ENCODE data around the gene VANGL1. TPM values are rescaled to one million over a fixed set of nuclear protein-coding genes. Genes with fewer than 3 reads are reported as not detected.

Gene VANGL1
- total RNA-seq, 4 donors from 2014 or later: 6.3 to 11.7 (median 8.1) TPM

- intact Hi-C loops (cut with DNase I): loop anchor here (2.0 to 10.0 kb wide), 3 partner anchors 128 to 611 kb away; no protein-coding TSS in a partner anchor
- no peak overlapping the region for H3K27ac ChIP-seq (replicated peaks in 1 of 4)
- TF ChIP-seq CTCF (IDR thresholded peaks at IDR 0.05): peak; percentile 86 to 93 (median 87)
- TF ChIP-seq POLR2AphosphoS5 (IDR thresholded peaks at IDR 0.05): peak in 1 of 2 donors; percentile 41
- TF ChIP-seq EP300 (IDR thresholded peaks at IDR 0.05): no peak
- no peaks in the 10 kb centered on the region for H3K27me3 ChIP-seq
- no peaks in the 10 kb centered on the region for H3K9me3 ChIP-seq
- WGBS: 85% methylated on average over 9 of the region's 12 CpGs
- no peaks in the 10 kb centered on the region for H3K36me3 ChIP-seq
- no peak for DNase-seq (ENCODE audit: extremely low spot score)
- no peak overlapping the region for H3K4me3 ChIP-seq
- H3K4me1 ChIP-seq: peaks cover 4 to 14% (median 6%) of the 10 kb centered on the region in 4 donors
These were observed 46.3 kb upstream of the VANGL1 start for GRCh38 chr1:115595279-115596079.

DNA sequence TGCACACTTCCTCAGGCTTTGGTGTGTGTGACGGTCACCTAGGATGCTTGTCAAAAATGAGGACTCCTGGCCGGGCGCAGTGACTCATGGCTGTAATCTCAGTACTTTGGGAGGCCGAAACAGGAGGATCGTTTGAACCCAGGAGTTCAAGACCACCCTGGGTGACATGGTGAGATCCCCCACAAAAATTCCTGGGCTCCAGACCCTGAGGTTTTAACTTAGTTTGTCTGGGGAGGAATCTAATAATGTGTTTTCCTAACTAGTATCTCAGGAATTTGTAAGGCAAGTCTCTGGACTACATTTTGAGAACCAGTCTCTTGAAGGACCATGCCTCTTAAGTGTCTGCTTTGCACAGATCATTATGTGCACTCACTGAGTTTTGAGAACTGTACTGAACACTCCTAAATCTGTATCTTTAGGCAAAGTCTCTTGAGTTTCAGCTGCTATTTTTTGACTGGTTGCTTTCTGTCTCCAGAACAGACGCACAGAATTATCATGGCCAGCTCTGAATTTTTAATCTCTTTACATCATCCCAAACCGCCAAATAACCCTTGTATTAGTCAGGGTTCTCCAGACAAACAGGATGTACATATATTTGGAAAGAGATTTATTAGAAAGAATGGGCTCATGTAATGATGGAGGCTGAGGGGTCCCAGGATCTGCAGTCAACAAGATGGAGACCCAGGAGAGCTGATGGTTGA lies 45.5 kb upstream of the VANGL1 start:
- Histone ChIP-seq H3K27me3 (no peaks in the 10 kb centered on the region), H3K4me1 (peaks cover 4 to 14% (median 6%) of the 10 kb centered on the region in 4 donors), H3K36me3 (no peaks in the 10 kb centered on the region), H3K9me3 (no peaks in the 10 kb centered on the region), H3K27ac (replicated peaks in 1 of 4) (no peak overlapping the region), H3K4me3 (no peak overlapping the region)
- no peak for DNase-seq (ENCODE audit: extremely low spot score)
- intact Hi-C loops (cut with DNase I): loop anchor here (2.0 to 10.0 kb wide), 3 partner anchors 129 to 611 kb away; no protein-coding TSS in a partner anchor
- TF ChIP-seq CTCF (IDR thresholded peaks at IDR 0.05): peak in 1 of 3 experiments; percentile 20
- no peak for TF ChIP-seq POLR2A (IDR thresholded peaks at IDR 0.05; ENCODE audit: low read depth)
- WGBS: 96% methylated on average over 2 of the region's 7 CpGs

- H3K4me1 ChIP-seq: peaks cover 0 to 5% (median 1%) of the 10 kb centered on the region in 4 donors
- peaks cover 0 to 4% (median 0%) of the 10 kb centered on the region in 4 donors for H3K9me3 ChIP-seq
- intact Hi-C loops (cut with DNase I): no loop called here
- no peak overlapping the region for H3K27ac ChIP-seq (replicated peaks in 1 of 4)
- TF ChIP-seq POLR2AphosphoS5 (IDR thresholded peaks at IDR 0.05) (no peak), EP300 (IDR thresholded peaks at IDR 0.05) (no peak), POLR2A (IDR thresholded peaks at IDR 0.05; ENCODE audit: low read depth) (no peak), CTCF (IDR thresholded peaks at IDR 0.05) (no peak)
- WGBS: 87% methylated on average over 3 of the region's 3 CpGs
- no peaks in the 10 kb centered on the region for H3K36me3 ChIP-seq
- no peak for DNase-seq (ENCODE audit: extremely low spot score)
- H3K27me3 ChIP-seq: no peaks in the 10 kb centered on the region
- H3K4me3 ChIP-seq: no peak overlapping the region
These were observed 37.3 kb upstream of the VANGL1 start for GRCh38 chr1:115604508-115604907.

DNA sequence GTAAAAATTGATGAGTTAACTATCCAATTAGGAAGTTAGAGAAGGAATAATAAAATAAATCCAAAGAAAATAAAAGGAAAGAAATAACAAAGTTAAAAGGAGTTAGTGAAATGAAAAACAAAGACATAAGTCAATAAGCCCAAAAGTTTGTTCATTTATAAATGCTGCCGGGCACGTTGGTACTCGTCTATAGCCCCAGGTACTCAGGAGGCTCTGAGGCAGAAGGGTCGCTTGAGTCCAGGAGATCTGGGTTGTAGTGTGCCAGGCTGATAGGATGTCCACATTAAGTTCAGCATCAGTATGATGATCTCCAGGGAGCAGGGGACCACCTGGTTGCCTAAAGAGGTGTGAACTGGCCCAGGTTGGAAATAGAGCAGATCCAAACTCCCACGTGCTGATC lies 35.5 kb upstream of the VANGL1 start:
- H3K27me3 ChIP-seq: no peaks in the 10 kb centered on the region

More for the DNA sequence above, 35.5 kb upstream of the VANGL1 start:
- no peaks in the 10 kb centered on the region for H3K36me3 ChIP-seq
- DNase-seq (ENCODE audit: extremely low spot score): no peak
- no peak overlapping the region for H3K4me3 ChIP-seq
- peaks cover 0 to 5% (median 1%) of the 10 kb centered on the region in 4 donors for H3K4me1 ChIP-seq
- intact Hi-C loops (cut with DNase I): loop anchor here (5.0 kb wide), 2 partner anchors 101 to 166 kb away; no protein-coding TSS in a partner anchor
- TF ChIP-seq CTCF (IDR thresholded peaks at IDR 0.05) (no peak), POLR2AphosphoS5 (IDR thresholded peaks at IDR 0.05) (no peak)
- 83% methylated on average over 5 of the region's 5 CpGs for WGBS
- H3K27ac ChIP-seq (replicated peaks in 1 of 4): no peak overlapping the region
- peaks cover 0 to 4% (median 0%) of the 10 kb centered on the region in 4 donors for H3K9me3 ChIP-seq

Data from esophagus muscularis mucosa (tissue), 4 donors.